HCT116 (cell line): Measurements from ENCODE around the gene PRDM2. TPM values are rescaled to one million over a fixed set of nuclear protein-coding genes. Genes with fewer than 3 reads are reported as not detected.
A peak's percentile ranks its signal among the peaks of the same experiment; 100 is the strongest.

Experiments
- ATAC-seq: fragments of 200-7000 bp; cut with Tn5 transposase; 2 replicates; pipeline ENCODE4 v1.9.1; 2020; ENCODE audit warnings: mild to moderate bottlenecking, moderate library complexity
- BruUV-seq: library from RNA; stranded (reverse); fragments of 400-500 nt; replicated peaks from 2 replicates; lab custom pipeline; 2021; lab: Mats Ljungman, UMichigan
- CTCF ChIA-PET: fragments of 300-600 bp; sonication (Branson Sonifier 250); formaldehyde crosslinking; loops from one replicate; lab custom pipeline; 2021; ENCODE audit warnings: antibody characterized with exemption; lab: Charles Lee
- POLR2A ChIA-PET: fragments of 300-600, 350-600 bp; sonication (Branson Sonifier 250); formaldehyde crosslinking; loops from one replicate; lab custom pipeline; 2021; ENCODE audit warnings: antibody characterized with exemption; lab: Charles Lee
- RAD21 ChIA-PET, 2 experiments: fragments of 300-600 bp; sonication (Branson Sonifier 250); formaldehyde crosslinking; loops; one replicate each; lab custom pipeline; 2023; ENCODE audit warnings: low total read pairs in 2 of 2; ENCODE audit not compliant: uncharacterized antibody in 2 of 2, unreplicated experiment in 2 of 2, low non-redundant PET in 1 of 2; lab: Charles Lee
- DNase-seq: peaks from one replicate; pipeline ENCODE4 v3.0.0-alpha.2; 2010; ENCODE audit warnings: low read depth, low spot score
- H2AFZ ChIP-seq: fragments of 200-600 bp; shearing (Covaris generic), sonication (generic); 2 replicates; pipeline ENCODE4 v1.6.1; 2017; ENCODE audit warnings: low read depth, mixed run types, mixed read lengths, antibody characterized with exemption, low read length; ENCODE audit not compliant: poor library complexity, severe bottlenecking
- H3K27ac ChIP-seq: 2 replicates; pipeline ENCODE4 v1.5.1; 2012; ENCODE audit warnings: low read depth, low read length
- H3K27me3 ChIP-seq: fragments of 200-600 bp; sonication (generic); 2 replicates; pipeline ENCODE4 v1.6.1; 2016; ENCODE audit warnings: mixed run types, low read length, mixed read lengths; ENCODE audit not compliant: insufficient read depth
- H3K36me3 ChIP-seq, 2 experiments: fragments of 200-500 bp in 1 of 2; fragments of 200-600 bp in 1 of 2; sonication (Bioruptor generic) in 1 of 2; sonication (generic) in 1 of 2; 2 replicates each; pipeline versions ENCODE4 v1.5.1 to v1.6.1; 2014 to 2016; ENCODE audit warnings: low read length in 2 of 2, inconsistent platforms in 1 of 2, mixed read lengths in 1 of 2, mixed run types in 1 of 2; ENCODE audit not compliant: insufficient read depth in 2 of 2, control insufficient read depth in 1 of 2
- H3K4me1 ChIP-seq, 2 experiments: fragments of 200-600 bp in 1 of 2; sonication (generic) in 1 of 2; 2 replicates each; pipeline versions ENCODE4 v1.5.1 to v1.6.1; 2012 to 2017; ENCODE audit warnings: low read length in 2 of 2, inconsistent platforms in 1 of 2, mild to moderate bottlenecking in 1 of 2, mixed read lengths in 1 of 2, mixed run types in 1 of 2, moderate library complexity in 1 of 2; ENCODE audit not compliant: insufficient read depth in 2 of 2, control insufficient read depth in 1 of 2
- H3K4me2 ChIP-seq: fragments of 200-600 bp; sonication (generic); 2 replicates; pipeline ENCODE4 v1.6.1; 2017; ENCODE audit warnings: mixed run types, low read length, mixed read lengths
- H3K4me3 ChIP-seq, 2 experiments: fragments of 200-600 bp in 1 of 2; sonication (generic) in 1 of 2; replicated peaks in 1 of 2; 2 replicates each; pipeline ENCODE4 v1.5.1; 2011 to 2016; ENCODE audit warnings: low read length in 2 of 2, control low read depth in 1 of 2, low read depth in 1 of 2, mild to moderate bottlenecking in 1 of 2, mixed read lengths in 1 of 2, mixed run types in 1 of 2
- H3K79me2 ChIP-seq: fragments of 200-600 bp; sonication (generic); 2 replicates; pipeline ENCODE4 v1.6.1; 2017; ENCODE audit warnings: mild to moderate bottlenecking, mixed run types, low read length, moderate library complexity, mixed read lengths; ENCODE audit not compliant: insufficient read depth
- H3K9ac ChIP-seq: fragments of 200-600 bp; sonication (generic); 2 replicates; pipeline ENCODE4 v1.6.1; 2016; ENCODE audit warnings: low read length, mixed read lengths
- H3K9me2 ChIP-seq: fragments of 200-600 bp; sonication (generic), shearing (Covaris generic); 2 replicates; pipeline ENCODE4 v1.6.1; 2017; ENCODE audit warnings: mixed run types, mild to moderate bottlenecking, moderate library complexity; ENCODE audit not compliant: insufficient read depth
- H3K9me3 ChIP-seq, 2 experiments: fragments of 200-500 bp in 1 of 2; fragments of 200-600 bp in 1 of 2; sonication (Bioruptor generic) in 1 of 2; sonication (generic) in 1 of 2; 2 replicates each; pipeline ENCODE4 v1.6.1; 2014 to 2017; ENCODE audit warnings: low read length in 2 of 2, mixed read lengths in 2 of 2, inconsistent platforms in 1 of 2, low read depth in 1 of 2, mild to moderate bottlenecking in 1 of 2, mixed run types in 1 of 2, moderate library complexity in 1 of 2; ENCODE audit not compliant: control insufficient read depth in 1 of 2, insufficient read depth in 1 of 2
- H4K20me1 ChIP-seq: fragments of 200-600 bp; sonication (generic), shearing (Covaris generic); 2 replicates; pipeline ENCODE4 v1.6.1; 2017; ENCODE audit warnings: mixed run types, mild to moderate bottlenecking, moderate library complexity; ENCODE audit not compliant: insufficient read depth
- ATF3 ChIP-seq: IDR thresholded peaks from 2 replicates; pipeline ENCODE4 v1.6.1; 2012
- JUND ChIP-seq: IDR thresholded peaks from 2 replicates; pipeline ENCODE4 v1.6.1; 2012
- RAD21 ChIP-seq: IDR thresholded peaks from 2 replicates; pipeline ENCODE4 v1.6.1; 2012; ENCODE audit warnings: low read depth, mild to moderate bottlenecking
- intact Hi-C: fragments of 100-400 bp; cut with micrococcal nuclease; formaldehyde crosslinking; loops from 2 replicates; pipeline ENCODE4 v1.10.0; 2022
- total RNA-seq: library from RNA; stranded (reverse); gene quantifications from one replicate; pipeline ENCODE4 v1.2.1, GENCODE V29; 2021; ENCODE audit not compliant: unreplicated experiment
- TF ChIP-seq, protein P1 (sequence below), 3 experiments: fragments of 200-600 bp in 1 of 3; sonication (generic) in 1 of 3; IDR thresholded peaks in 2 of 3; conservative IDR thresholded peaks in 1 of 3; 2 replicates each; pipeline ENCODE4 v1.5.1; 2012 to 2017; ENCODE audit warnings: low read depth in 2 of 3, low read length in 2 of 3, antibody characterized with exemption in 1 of 3, borderline replicate concordance in 1 of 3, control low read depth in 1 of 3, mild to moderate bottlenecking in 1 of 3, mixed read lengths in 1 of 3, mixed run types in 1 of 3, moderate library complexity in 1 of 3; ENCODE audit not compliant: insufficient read depth in 1 of 3

PRDM2 gene
- total RNA-seq, 1 experiment from 2014 or later: 17.3 TPM

GRCh38 chr1:13764588-13765332, 64.8 kb downstream of the PRDM2 start:
- H3K79me2 ChIP-seq: peaks cover 98% of the 10 kb centered on the region
- H3K4me2 ChIP-seq: peak overlapping the region; percentile 1; the same call in 1 of the 2 replicates

More at GRCh38 chr1:13764588-13765332, 64.8 kb downstream of the PRDM2 start:
- CTCF ChIA-PET: no interaction called here
- no TSS peak for BruUV-seq
- H3K27me3 ChIP-seq: no peaks in the 10 kb centered on the region
- H3K9me2 ChIP-seq: no peaks in the 10 kb centered on the region
- no peak overlapping the region for H3K4me3 ChIP-seq
- H3K9ac ChIP-seq: no peak overlapping the region
- H3K4me1 ChIP-seq: peaks cover 44 to 47% of the 10 kb centered on the region in 2 experiments
- H2AFZ ChIP-seq: no peak overlapping the region
- POLR2A ChIA-PET: no interaction called here
- H3K27ac ChIP-seq: no peak overlapping the region
- TF ChIP-seq, protein P1, sequence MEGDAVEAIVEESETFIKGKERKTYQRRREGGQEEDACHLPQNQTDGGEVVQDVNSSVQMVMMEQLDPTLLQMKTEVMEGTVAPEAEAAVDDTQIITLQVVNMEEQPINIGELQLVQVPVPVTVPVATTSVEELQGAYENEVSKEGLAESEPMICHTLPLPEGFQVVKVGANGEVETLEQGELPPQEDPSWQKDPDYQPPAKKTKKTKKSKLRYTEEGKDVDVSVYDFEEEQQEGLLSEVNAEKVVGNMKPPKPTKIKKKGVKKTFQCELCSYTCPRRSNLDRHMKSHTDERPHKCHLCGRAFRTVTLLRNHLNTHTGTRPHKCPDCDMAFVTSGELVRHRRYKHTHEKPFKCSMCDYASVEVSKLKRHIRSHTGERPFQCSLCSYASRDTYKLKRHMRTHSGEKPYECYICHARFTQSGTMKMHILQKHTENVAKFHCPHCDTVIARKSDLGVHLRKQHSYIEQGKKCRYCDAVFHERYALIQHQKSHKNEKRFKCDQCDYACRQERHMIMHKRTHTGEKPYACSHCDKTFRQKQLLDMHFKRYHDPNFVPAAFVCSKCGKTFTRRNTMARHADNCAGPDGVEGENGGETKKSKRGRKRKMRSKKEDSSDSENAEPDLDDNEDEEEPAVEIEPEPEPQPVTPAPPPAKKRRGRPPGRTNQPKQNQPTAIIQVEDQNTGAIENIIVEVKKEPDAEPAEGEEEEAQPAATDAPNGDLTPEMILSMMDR (IDR thresholded peaks at IDR 0.05 in 2 of 3, conservative IDR thresholded peaks at IDR 0.05 in 1 of 3; ENCODE audit: borderline replicate concordance in 1 of 3, insufficient read depth in 1 of 3, low read depth in 2 of 3, low read length in 2 of 3): peak in 1 of 3 experiments; percentile 32; a peak in 1 of 6 replicates
- peak; percentile 41 for TF ChIP-seq RAD21
- no peak for TF ChIP-seq JUND
- no peak for TF ChIP-seq ATF3
- RAD21 ChIA-PET: no interaction called here
- 0 out of 4 replicates have a peak, but pooled peaks cover 0 to 4% of the 10 kb centered on the region in 2 experiments for H3K36me3 ChIP-seq
- DNase-seq (no peak), ATAC-seq (peak; percentile 69)
- peaks cover 21% of the 10 kb centered on the region; the same call in 1 of the 2 replicates for H4K20me1 ChIP-seq
- intact Hi-C loops: no loop called here
- H3K9me3 ChIP-seq: no peaks in the 10 kb centered on the region
